B cell (primary cell): Measurements from ENCODE around the gene EVA1A. TPM values are rescaled to one million over a fixed set of nuclear protein-coding genes. Genes with fewer than 3 reads are reported as not detected.

Experiments used
- ATAC-seq: fragments of 200-7000 bp; cut with Tn5 transposase; one replicate; pipeline ENCODE4 v1.10.0; 2021; ENCODE audit warnings: low read depth, mild to moderate bottlenecking, moderate number of reproducible peaks, moderate library complexity
- CTCF ChIA-PET: fragments of 350-600 bp; sonication (Branson Sonifier 250); formaldehyde crosslinking; loops from one replicate; lab custom pipeline; 2021; ENCODE audit warnings: antibody characterized with exemption, inconsistent platforms; lab: Charles Lee
- POLR2A ChIA-PET: fragments of 350-600 bp; sonication (Branson Sonifier 250); formaldehyde crosslinking; loops from one replicate; lab custom pipeline; 2021; ENCODE audit warnings: antibody characterized with exemption; lab: Charles Lee
- DNase-seq: peaks from one replicate; pipeline ENCODE4 v3.0.0; 2013
- H2AFZ ChIP-seq: 2 replicates; pipeline ENCODE4 v1.6.1; 2012; ENCODE audit warnings: mild to moderate bottlenecking, low read depth, low read length; ENCODE audit not compliant: insufficient read depth, poor library complexity, severe bottlenecking
- H3K27ac ChIP-seq, 2 donors: 1 replicate in 1 of 2; 2 replicates in 1 of 2; pipeline ENCODE4 v1.5.1; 2012 to 2013; ENCODE audit warnings: low read length in 2 of 2, mild to moderate bottlenecking in 2 of 2, moderate library complexity in 1 of 2
- H3K27me3 ChIP-seq, 4 experiments: fragments of 200-600 bp in 1 of 4; sonication (generic) in 1 of 4; replicated peaks in 1 of 4; 1 replicate in 2 of 4; 2 replicates in 2 of 4; pipeline versions ENCODE4 v1.6.1 to v1.7.0; 2013 to 2016; ENCODE audit warnings: low read length in 3 of 4, mild to moderate bottlenecking in 2 of 4, mixed read lengths in 1 of 4, moderate library complexity in 1 of 4; ENCODE audit not compliant: insufficient read depth in 4 of 4, control insufficient read depth in 3 of 4; ENCODE audit errors: control extremely low read depth in 1 of 4
- H3K36me3 ChIP-seq, 2 experiments: replicated peaks in 1 of 2; 1 replicate in 1 of 2; 2 replicates in 1 of 2; pipeline versions ENCODE4 v1.6.1 to v1.7.1; 2013; ENCODE audit warnings: low read length in 1 of 2; ENCODE audit not compliant: insufficient read depth in 2 of 2, control insufficient read depth in 1 of 2; ENCODE audit errors: control extremely low read depth in 1 of 2, extremely low read depth in 1 of 2
- H3K4me1 ChIP-seq, 2 donors: fragments of 200-600 bp in 1 of 2; sonication (generic) in 1 of 2; 1 replicate in 1 of 2; 2 replicates in 1 of 2; pipeline versions ENCODE4 v1.5.1 to v1.6.1; 2013 to 2017; ENCODE audit warnings: low read length in 2 of 2; ENCODE audit not compliant: control insufficient read depth in 2 of 2, insufficient read depth in 2 of 2
- H3K4me2 ChIP-seq: replicated peaks from 2 replicates; pipeline ENCODE3; 2012; ENCODE audit warnings: mild to moderate bottlenecking, low read depth, low read length; ENCODE audit not compliant: poor library complexity, severe bottlenecking
- H3K4me3 ChIP-seq, 5 experiments: fragments of 200-600 bp in 1 of 5; sonication (generic) in 1 of 5; 1 replicate in 3 of 5; 2 replicates in 2 of 5; pipeline versions ENCODE4 v1.5.1 to v1.7.0; 2011 to 2016; ENCODE audit warnings: low read length in 4 of 5, mild to moderate bottlenecking in 4 of 5, low read depth in 2 of 5, control low read depth in 1 of 5, moderate library complexity in 1 of 5; ENCODE audit not compliant: insufficient read depth in 1 of 5; ENCODE audit errors: control extremely low read depth in 1 of 5, extremely low read depth in 1 of 5
- H3K79me2 ChIP-seq: fragments of 200-600 bp; sonication (generic); one replicate; pipeline ENCODE4 v1.6.0; 2016; ENCODE audit warnings: low read length; ENCODE audit not compliant: control insufficient read depth, insufficient read depth
- H3K9ac ChIP-seq: fragments of 200-600 bp; sonication (generic); 2 replicates; pipeline ENCODE4 v1.6.1; 2017; ENCODE audit warnings: mild to moderate bottlenecking, low read length, moderate library complexity
- H3K9me3 ChIP-seq, 3 donors: one replicate each; pipeline versions ENCODE4 v1.6.1 to v1.7.1; 2013; ENCODE audit warnings: low read length in 2 of 3; ENCODE audit not compliant: control insufficient read depth in 2 of 3, insufficient read depth in 1 of 3; ENCODE audit errors: control extremely low read depth in 1 of 3
- H4K20me1 ChIP-seq: 2 replicates; pipeline ENCODE4 v1.6.0; 2012; ENCODE audit warnings: mild to moderate bottlenecking, low read length; ENCODE audit not compliant: insufficient read depth, control insufficient read depth, poor library complexity, severe bottlenecking
- H3K27ac Mint-ChIP-seq: one replicate; pipeline ENCODE4 v1.8.0; 2021; ENCODE audit warnings: mixed read lengths
- H3K27me3 Mint-ChIP-seq: one replicate; pipeline ENCODE4 v1.8.0; 2021; ENCODE audit warnings: mixed read lengths
- H3K4me1 Mint-ChIP-seq: one replicate; pipeline ENCODE4 v1.8.0; 2021; ENCODE audit warnings: mixed read lengths
- H3K4me3 Mint-ChIP-seq: one replicate; pipeline ENCODE4 v1.8.0; 2021; ENCODE audit warnings: mixed read lengths
- H3K9me3 Mint-ChIP-seq: one replicate; pipeline ENCODE4 v1.8.0; 2022; ENCODE audit warnings: mixed read lengths; ENCODE audit not compliant: insufficient read depth
- EZH2 ChIP-seq: IDR thresholded peaks from 2 replicates; pipeline ENCODE4 v1.6.1; 2012; ENCODE audit warnings: borderline replicate concordance, low read depth, mild to moderate bottlenecking, moderate library complexity, low read length; ENCODE audit not compliant: insufficient read depth, poor library complexity, severe bottlenecking
- WGBS: methylation state at CpG from one replicate; pipeline ENCODE4 v1.1.5; 2013; ENCODE audit warnings: missing lambda C conversion rate; ENCODE audit not compliant: insufficient coverage; 5-methylcytosine and 5-hydroxymethylcytosine counted together
- intact Hi-C: fragments of 100-400 bp; cut with micrococcal nuclease; formaldehyde crosslinking; loops from one replicate; pipeline ENCODE4 v1.10.0; 2022
- polyA plus RNA-seq: library from polyadenylated mRNA; depleted of rRNA; stranded (reverse); fragments of >200 nt; gene quantifications from 2 replicates; pipeline ENCODE4 v1.2.3, GENCODE V29; 2012
- total RNA-seq, 2 donors: library from RNA; stranded (reverse); fragments of 120-200 nt in 1 of 2; gene quantifications; 1 replicate in 1 of 2; 2 replicates in 1 of 2; pipeline versions ENCODE4 v1.2.3 to v1.2.4, GENCODE V29; 2013 to 2022
- TF ChIP-seq, protein P1 (sequence below): fragments of 200-600 bp; IDR thresholded peaks from one replicate; pipeline ENCODE4 v1.8.0; 2022; ENCODE audit warnings: antibody characterized with exemption, mild to moderate bottlenecking

EVA1A gene
- total and polyA plus RNA-seq, 2 donors (not counting 1 experiment from before 2014, with no cell fraction given), result not detected

DNA sequence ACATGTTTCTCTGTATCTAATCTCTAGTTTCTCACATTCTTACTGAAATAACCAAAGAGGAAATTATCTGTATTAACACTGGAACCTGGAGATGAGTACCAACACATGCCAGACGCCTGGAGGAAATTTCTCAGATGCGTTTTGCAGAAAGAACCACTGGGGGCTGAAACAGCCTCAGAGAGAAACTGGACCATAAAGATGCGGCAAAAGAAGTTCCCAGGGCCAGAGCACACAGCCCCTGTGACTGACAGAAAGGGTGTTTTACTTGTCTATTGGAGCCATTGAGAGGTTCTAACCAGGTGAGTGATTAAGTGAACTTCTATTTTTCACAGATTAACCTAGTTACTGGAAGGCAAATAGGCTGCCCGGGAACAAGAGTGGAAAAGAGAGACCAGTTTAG lies 103.9 kb downstream of the EVA1A start:
- H3K9ac ChIP-seq, result no peak overlapping the region

DNA sequence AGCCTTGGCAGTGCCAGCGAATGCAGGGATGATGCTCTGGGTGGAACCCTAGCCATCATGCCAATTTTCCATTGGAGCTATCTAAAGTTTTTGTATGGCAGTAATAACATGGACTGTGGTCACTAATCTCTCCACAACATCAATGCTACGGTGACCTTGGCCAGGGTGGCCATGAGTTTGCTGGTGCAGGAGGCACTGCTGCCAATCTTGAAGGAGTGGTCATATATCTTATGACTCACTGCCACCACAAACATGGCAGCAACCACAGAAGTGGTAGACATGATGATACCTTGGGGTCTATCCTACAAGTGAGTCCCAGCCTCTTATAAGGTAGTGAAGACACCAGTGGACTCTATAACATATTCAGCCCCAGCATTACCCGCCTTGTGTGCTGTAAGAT lies 104.6 kb downstream of the EVA1A start:
- WGBS, result no CpG with 5 or more reads among the region's 3 CpGs
- no peak overlapping the region for H3K27ac Mint-ChIP-seq

More for the DNA sequence above, 103.9 kb downstream of the EVA1A start:
- H3K4me2 ChIP-seq, result no peak overlapping the region
- H3K4me1 ChIP-seq, result peaks cover 3 to 4% of the 10 kb centered on the region in 2 donors
- TF ChIP-seq EZH2, result no peak
- TF ChIP-seq, protein P1, sequence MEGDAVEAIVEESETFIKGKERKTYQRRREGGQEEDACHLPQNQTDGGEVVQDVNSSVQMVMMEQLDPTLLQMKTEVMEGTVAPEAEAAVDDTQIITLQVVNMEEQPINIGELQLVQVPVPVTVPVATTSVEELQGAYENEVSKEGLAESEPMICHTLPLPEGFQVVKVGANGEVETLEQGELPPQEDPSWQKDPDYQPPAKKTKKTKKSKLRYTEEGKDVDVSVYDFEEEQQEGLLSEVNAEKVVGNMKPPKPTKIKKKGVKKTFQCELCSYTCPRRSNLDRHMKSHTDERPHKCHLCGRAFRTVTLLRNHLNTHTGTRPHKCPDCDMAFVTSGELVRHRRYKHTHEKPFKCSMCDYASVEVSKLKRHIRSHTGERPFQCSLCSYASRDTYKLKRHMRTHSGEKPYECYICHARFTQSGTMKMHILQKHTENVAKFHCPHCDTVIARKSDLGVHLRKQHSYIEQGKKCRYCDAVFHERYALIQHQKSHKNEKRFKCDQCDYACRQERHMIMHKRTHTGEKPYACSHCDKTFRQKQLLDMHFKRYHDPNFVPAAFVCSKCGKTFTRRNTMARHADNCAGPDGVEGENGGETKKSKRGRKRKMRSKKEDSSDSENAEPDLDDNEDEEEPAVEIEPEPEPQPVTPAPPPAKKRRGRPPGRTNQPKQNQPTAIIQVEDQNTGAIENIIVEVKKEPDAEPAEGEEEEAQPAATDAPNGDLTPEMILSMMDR, result no peak
- H4K20me1 ChIP-seq, result no peaks in the 10 kb centered on the region
- no peaks in the 10 kb centered on the region for H3K79me2 ChIP-seq
- H3K27ac Mint-ChIP-seq, result no peak overlapping the region
- peaks cover 11% of the 10 kb centered on the region for H3K4me1 Mint-ChIP-seq
- intact Hi-C loops, result no loop called here
- no peak overlapping the region for H2AFZ ChIP-seq
- peaks cover 17% of the 10 kb centered on the region for H3K27me3 Mint-ChIP-seq
- peaks cover 0 to 4% (median 2%) of the 10 kb centered on the region in 3 donors for H3K9me3 ChIP-seq
- ATAC-seq (no peak), DNase-seq (no peak)
- no peak overlapping the region for H3K4me3 Mint-ChIP-seq
- H3K9me3 Mint-ChIP-seq, result no peaks in the 10 kb centered on the region
- peaks cover 0 to 8% (median 0%) of the 10 kb centered on the region in 4 experiments for H3K27me3 ChIP-seq
- no peak overlapping the region for H3K27ac ChIP-seq
- CTCF ChIA-PET, result no interaction called here
- 90% methylated on average over 2 of the region's 4 CpGs for WGBS
- H3K36me3 ChIP-seq, result no peaks in the 10 kb centered on the region
- POLR2A ChIA-PET, result no interaction called here
- no peak overlapping the region for H3K4me3 ChIP-seq

More for the DNA sequence above, 104.6 kb downstream of the EVA1A start:
- no peak overlapping the region for H3K9ac ChIP-seq
- no peaks in the 10 kb centered on the region for H4K20me1 ChIP-seq
- no peak overlapping the region for H3K4me2 ChIP-seq
- ATAC-seq (no peak), DNase-seq (no peak)
- H3K4me1 ChIP-seq, result peaks cover 3 to 4% of the 10 kb centered on the region in 2 donors
- TF ChIP-seq, protein P1, result no peak
- TF ChIP-seq EZH2, result no peak
- no peak overlapping the region for H2AFZ ChIP-seq
- no peak overlapping the region for H3K4me3 Mint-ChIP-seq
- peaks cover 0 to 4% (median 0%) of the 10 kb centered on the region in 4 experiments for H3K27me3 ChIP-seq
- no peaks in the 10 kb centered on the region for H3K79me2 ChIP-seq
- H3K4me1 Mint-ChIP-seq, result peaks cover 11% of the 10 kb centered on the region
- H3K36me3 ChIP-seq, result no peaks in the 10 kb centered on the region
- intact Hi-C loops, result no loop called here
- H3K4me3 ChIP-seq, result no peak overlapping the region
- CTCF ChIA-PET, result interaction anchor here (4.8 kb wide), 1 partner anchor 10 kb away, joined by 25 read pairs; no protein-coding TSS in a partner anchor
- H3K9me3 ChIP-seq, result peaks cover 0 to 4% (median 2%) of the 10 kb centered on the region in 3 donors
- no peaks in the 10 kb centered on the region for H3K9me3 Mint-ChIP-seq
- H3K27ac ChIP-seq, result no peak overlapping the region
- POLR2A ChIA-PET, result no interaction called here
- peaks cover 17% of the 10 kb centered on the region for H3K27me3 Mint-ChIP-seq
